Endometrial microvascular endothelial cells (primary cell): Measurements from ENCODE around the gene PCDHGC4. TPM values are rescaled to one million over a fixed set of nuclear protein-coding genes. Genes with fewer than 3 reads are reported as not detected.

Experiments
- in situ Hi-C: cut with HindIII; loops from 2 replicates; pipeline ENCODE4 v1.10.0; 2017; ENCODE audit warnings: low sequenced_read_pairs, low pct_unique_long_range_greater_than_20kb; ENCODE audit errors: inconsistent ontology term
- total RNA-seq: library from RNA; depleted of rRNA; stranded (reverse); fragments of >200 nt; gene quantifications from one replicate; pipeline ENCODE4 v1.2.3, GENCODE V29; 2015; ENCODE audit errors: inconsistent ontology term

The PCDHGC4 gene
- total RNA-seq, result not detected

GRCh38 chr5:141484641-141485311 lies at the start of gene PCDHGC4:
Gene PCDHGC4, plus strand, starts transcription at chr5:141485030. Its CDS starts 144 bp downstream, at chr5:141485174.
- in situ Hi-C loops, result no loop called here

GRCh38 chr5:141437221-141437620 lies 47.6 kb upstream of the PCDHGC4 start:
- in situ Hi-C loops, result no loop called here

- in situ Hi-C loops, result no loop called here
Observed at GRCh38 chr5:141439411-141440141, 45.3 kb upstream of the PCDHGC4 start.

GRCh38 chr5:141440341-141440740 lies 44.5 kb upstream of the PCDHGC4 start:
- in situ Hi-C loops, result no loop called here

GRCh38 chr5:141441571-141442170 lies 43.2 kb upstream of the PCDHGC4 start:
- in situ Hi-C loops, result no loop called here

- in situ Hi-C loops, result no loop called here
Observed at GRCh38 chr5:141465351-141465750, 19.5 kb upstream of the PCDHGC4 start.

GRCh38 chr5:141475625-141476131 lies 9.2 kb upstream of the PCDHGC4 start, which contains the start of gene PCDHGC3:
Gene PCDHGC3, plus strand, starts transcription at chr5:141475966. Its CDS starts 151 bp downstream, at chr5:141476117.
- in situ Hi-C loops, result no loop called here

GRCh38 chr5:141476132-141476911 lies 8.5 kb upstream of the PCDHGC4 start:
- in situ Hi-C loops, result no loop called here

GRCh38 chr5:141477044-141477575 lies 7.7 kb upstream of the PCDHGC4 start:
- in situ Hi-C loops, result no loop called here

GRCh38 chr5:141477815-141478214 lies 7.0 kb upstream of the PCDHGC4 start:
- in situ Hi-C loops, result no loop called here

- in situ Hi-C loops, result no loop called here
Observed at GRCh38 chr5:141478321-141478945, 6.4 kb upstream of the PCDHGC4 start.

- in situ Hi-C loops, result no loop called here
Observed at GRCh38 chr5:141479776-141480175, 5.1 kb upstream of the PCDHGC4 start.

- in situ Hi-C loops, result no loop called here
Observed at GRCh38 chr5:141483902-141484301, 928 bp upstream of the PCDHGC4 start.

GRCh38 chr5:141484310-141484640 lies 555 bp upstream of the PCDHGC4 start:
- in situ Hi-C loops, result no loop called here

- in situ Hi-C loops, result no loop called here
Observed at GRCh38 chr5:141485321-141486055, 658 bp downstream of the PCDHGC4 start.

GRCh38 chr5:141486091-141486490 lies 1.3 kb downstream of the PCDHGC4 start:
- in situ Hi-C loops, result no loop called here

GRCh38 chr5:141487131-141487530 lies 2.3 kb downstream of the PCDHGC4 start:
- in situ Hi-C loops, result no loop called here
